Raji (cell line): ENCODE results near the gene FNIP1.
A peak's percentile ranks its signal among the peaks of the same experiment; 100 is the strongest.

Experiments
- POLR2A ChIP-seq: IDR thresholded peaks from 2 replicates; pipeline ENCODE4 v1.6.1; 2011; ENCODE audit warnings: low read depth, low read length, control low read depth; ENCODE audit not compliant: insufficient read depth

Gene FNIP1

DNA sequence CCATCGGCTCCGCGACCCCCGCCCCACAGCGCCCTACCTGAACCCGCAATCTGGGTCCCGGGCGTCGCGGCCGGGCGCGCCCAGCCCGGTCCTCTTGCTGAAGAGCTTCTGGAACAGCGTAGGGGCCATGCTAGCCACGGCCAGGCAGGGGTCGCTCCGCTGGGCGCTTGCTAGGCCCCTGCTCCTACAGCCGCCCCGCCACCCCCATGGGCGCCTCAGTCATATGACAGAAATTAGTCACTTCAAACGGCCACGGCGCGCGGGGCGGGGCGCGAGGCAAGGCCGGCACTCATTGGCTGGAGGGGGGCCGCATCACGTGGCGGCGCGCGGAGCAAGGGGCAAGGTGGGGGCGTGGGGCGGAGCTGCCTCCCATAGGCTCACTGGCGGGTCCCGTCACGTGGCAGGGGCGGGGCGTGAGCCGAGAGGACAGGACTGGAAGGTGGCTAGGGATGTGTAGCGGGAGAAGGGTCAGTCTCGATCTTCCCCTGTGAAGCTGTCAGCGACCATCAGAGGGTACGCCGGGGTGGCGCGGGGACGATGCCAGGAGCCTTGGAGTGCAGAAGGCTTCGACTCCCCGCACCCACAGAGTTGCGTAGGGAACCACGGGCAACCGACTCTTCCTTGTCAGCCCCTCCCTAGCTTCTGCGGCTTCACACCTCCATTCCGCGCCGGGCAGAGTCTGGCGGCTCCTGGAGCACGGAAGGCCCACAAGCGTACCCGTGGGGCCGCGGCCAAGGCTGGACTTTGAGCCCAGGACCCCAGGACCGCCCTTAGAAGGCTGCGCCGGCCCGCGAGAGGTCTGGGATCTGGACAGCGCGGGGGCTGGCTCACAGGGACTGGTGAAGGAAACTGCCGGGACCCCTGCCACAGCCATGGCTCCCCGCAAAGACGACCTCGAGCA, at the start of gene FNIP1:
Gene FNIP1 (minus strand): TSS at position 225 of the 901 bp plus-strand sequence. CDS start 96 bp downstream, at position 129.
- peak; percentile 82 for TF ChIP-seq POLR2A

DNA sequence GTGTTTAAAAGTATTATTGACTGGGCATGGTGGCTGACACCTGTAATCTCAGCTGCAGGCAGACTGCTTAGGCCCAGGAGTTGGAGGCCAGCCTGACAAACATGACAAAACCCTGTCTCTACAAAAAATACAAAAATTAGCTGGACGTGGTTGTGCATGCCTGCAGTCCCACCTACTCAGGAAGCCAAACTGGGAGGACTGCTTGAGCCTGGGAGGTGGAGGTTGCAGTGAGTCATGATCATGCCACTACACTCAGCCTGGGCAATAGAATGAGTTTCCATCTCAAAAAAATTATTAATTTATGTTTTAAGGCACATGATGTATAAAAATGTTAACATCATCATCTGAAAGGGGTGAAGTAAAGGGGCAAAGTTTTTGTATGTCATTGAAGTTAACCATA, 49.7 kb upstream of the FNIP1 start:
- no peak for TF ChIP-seq POLR2A

DNA sequence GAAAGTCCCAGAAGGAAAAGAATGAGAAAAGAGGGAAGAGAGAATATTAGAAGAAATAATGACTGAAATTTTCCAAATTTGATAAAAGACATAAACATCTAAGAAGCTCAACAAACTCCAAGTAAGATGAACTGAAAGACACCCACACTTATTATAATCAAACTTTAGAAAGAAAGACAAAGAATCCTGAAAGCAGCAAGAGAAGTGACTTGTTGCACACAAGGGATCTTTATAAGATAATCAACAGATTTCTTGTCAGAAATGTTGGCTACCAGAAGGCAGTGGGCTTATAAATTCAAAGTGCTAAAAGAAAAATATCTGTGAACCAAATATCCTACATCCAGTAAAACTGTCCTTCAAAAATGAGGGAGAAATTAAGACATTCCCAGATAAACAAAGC, 49.0 kb upstream of the FNIP1 start:
- no peak for TF ChIP-seq POLR2A

DNA sequence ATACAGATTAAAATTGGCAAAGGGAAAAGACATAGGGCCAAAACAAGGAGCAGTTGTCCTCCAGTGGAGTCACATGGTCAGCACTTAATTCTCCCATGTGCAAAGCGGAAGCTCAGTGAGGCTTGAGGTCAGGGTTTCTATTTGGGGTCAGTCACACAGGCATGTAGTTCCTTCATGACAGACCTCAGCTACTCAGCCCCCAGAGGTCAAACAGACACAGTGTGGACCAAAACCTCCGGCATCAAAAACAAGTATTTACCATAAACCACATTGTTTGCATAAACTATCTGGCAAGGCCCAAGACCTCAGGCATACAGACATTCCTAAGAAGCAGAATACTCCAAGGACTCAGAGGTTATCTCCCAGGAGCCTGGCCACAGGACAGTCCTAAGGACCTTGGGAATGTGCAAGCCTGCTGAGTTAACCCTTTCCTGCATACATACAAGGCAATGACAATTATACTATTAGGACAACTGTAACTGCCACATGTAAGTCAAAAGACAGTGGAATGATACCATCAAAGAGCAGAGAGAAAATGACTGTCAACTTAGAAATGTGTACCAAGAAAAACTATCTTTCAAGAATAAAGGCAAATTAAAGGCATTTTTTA, 28.7 kb upstream of the FNIP1 start:
- TF ChIP-seq POLR2A, result no peak

GRCh38 chr5:131824631-131825030, 27.8 kb upstream of the FNIP1 start:
- TF ChIP-seq POLR2A, result no peak

- TF ChIP-seq POLR2A, result no peak
Observed at GRCh38 chr5:131821221-131821620, 24.4 kb upstream of the FNIP1 start.

GRCh38 chr5:131818001-131818724, 21.3 kb upstream of the FNIP1 start:
- no peak for TF ChIP-seq POLR2A

GRCh38 chr5:131814990-131815389, 18.2 kb upstream of the FNIP1 start:
- no peak for TF ChIP-seq POLR2A

DNA sequence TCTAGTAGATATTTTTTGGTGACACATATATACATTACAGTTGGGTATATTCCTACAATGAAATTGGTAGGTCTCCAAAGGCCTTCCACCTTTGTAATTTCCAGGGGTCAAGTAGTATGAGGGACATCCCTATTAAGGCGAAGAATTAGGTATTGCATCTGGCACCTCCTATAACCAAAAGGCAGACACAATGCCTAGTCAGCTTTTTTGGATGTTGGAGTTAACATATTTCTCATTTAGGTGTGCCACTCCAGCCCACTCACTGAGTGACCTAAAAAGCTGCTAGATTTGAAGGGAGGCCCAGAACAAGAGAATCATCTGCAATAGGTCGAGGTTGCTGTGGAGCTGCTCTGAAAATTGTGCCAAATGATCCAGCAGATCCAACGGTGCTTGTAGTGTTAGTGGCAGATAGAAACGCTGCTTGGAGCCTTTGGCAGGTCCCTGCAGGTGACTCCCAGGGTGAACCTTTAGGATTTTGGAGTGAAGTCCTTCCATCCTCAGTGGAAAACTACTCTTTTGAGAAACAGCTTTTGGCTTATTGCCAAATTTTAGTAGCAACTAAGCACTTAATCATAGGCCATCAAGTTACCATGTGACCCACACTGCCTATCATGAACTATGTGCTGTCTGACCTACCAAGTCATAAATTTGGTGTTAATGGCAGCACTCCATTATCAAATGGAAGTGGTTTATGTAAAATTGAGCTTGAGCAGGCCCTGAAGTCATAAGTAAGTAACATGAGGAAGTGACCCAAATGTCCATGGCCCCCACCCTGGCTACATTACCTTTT, 15.7 kb upstream of the FNIP1 start:
- TF ChIP-seq POLR2A, result no peak

DNA sequence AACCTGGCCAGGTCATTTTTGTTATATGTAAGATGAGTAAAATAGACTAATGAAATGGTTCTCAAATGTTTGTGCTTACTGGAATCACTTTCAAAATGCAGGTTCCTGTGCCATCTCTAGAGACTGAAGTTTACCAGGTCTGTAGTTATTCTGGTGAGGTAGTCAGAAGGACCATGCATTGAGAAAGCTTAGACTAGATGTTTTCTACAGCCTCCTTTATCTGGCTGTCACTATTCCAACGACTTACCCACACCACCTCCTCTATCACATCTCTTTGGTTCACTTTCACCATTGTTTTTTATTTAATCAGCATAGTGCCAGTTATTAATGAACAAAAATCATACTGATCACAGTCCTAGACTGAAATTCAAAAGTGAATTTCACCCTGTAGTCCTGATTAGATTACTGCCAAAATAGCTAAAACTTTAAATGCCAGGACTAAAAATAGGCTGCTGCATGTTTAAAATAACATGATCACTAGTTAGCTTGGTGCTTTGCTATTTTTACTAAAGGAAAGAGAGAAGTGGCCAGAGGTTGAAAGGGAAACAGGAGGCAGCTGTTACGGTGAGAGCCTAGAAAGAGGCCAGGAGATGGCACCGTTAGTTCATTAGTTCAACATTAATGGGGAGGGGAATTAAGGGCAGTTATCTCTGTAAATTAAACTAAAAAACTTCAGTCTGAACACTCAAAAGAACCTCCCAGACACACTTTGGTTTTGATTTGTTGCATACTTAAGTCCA, 13.9 kb upstream of the FNIP1 start:
- no peak for TF ChIP-seq POLR2A

- no peak for TF ChIP-seq POLR2A
Observed at GRCh38 chr5:131795879-131796792, 681 bp downstream of the FNIP1 start.

GRCh38 chr5:131795228-131795627, 1.6 kb downstream of the FNIP1 start:
- TF ChIP-seq POLR2A, result no peak

DNA sequence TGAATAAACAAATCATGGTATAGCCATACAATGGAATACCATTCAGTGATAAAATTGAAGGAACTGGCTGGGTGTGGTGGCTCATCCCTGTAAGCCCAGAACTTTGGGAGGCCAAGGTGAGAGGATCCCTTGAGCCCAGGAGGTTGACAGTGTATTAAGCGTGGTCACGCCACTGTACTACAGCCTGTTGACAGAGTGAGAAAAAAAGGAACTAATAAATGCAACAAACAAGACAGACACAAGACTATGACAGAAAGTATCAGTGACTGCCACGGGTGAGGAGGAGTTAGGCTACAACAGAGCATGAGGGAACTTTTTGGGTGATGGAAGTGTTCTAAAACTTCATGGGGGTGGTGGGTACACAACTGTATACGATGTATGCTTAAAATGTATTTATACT, 2.2 kb downstream of the FNIP1 start:
- no peak for TF ChIP-seq POLR2A
